Measurements from ENCODE around the gene PKP4. TPM values are rescaled to one million over a fixed set of nuclear protein-coding genes. Genes with fewer than 3 reads are reported as not detected.

PKP4 gene
- total and polyA plus RNA-seq, 4 donors, result 21.5 to 96.4 (median 32.8) TPM

GRCh38 chr2:158497486-158497885, 40.7 kb downstream of the PKP4 start:
- ATAC-seq (ENCODE audit: insufficient read depth, low FRiP score) (no peak), DNase-seq (no peak)
- Histone ChIP-seq H3K4me1 (ENCODE audit: control insufficient read depth in 5 of 5, insufficient read depth in 5 of 5, low read length in 5 of 5) (peaks cover 0 to 11% (median 9%) of the 10 kb centered on the region in 5 donors), H3K36me3 (ENCODE audit: control insufficient read depth in 4 of 4, insufficient read depth in 4 of 4, low read length in 4 of 4) (peaks cover 0 to 2% (median 0%) of the 10 kb centered on the region in 4 donors), H3K4me3 (no peak overlapping the region), H3K9ac (ENCODE audit: insufficient read depth in 1 of 2, low read length in 2 of 2) (no peak overlapping the region), H3K27ac (ENCODE audit: low read depth in 1 of 2, low read length in 1 of 2) (no peak overlapping the region), H3K9me3 (ENCODE audit: control insufficient read depth in 4 of 4, insufficient read depth in 3 of 4, low read length in 3 of 4) (no peaks in the 10 kb centered on the region), H3K27me3 (ENCODE audit: control insufficient read depth in 3 of 3, insufficient read depth in 3 of 3, low read length in 2 of 3) (no peaks in the 10 kb centered on the region)
- 70 to 79% methylated on average over 1 of the region's 1 CpG for WGBS, 2 donors
- TF ChIP-seq, protein P1, sequence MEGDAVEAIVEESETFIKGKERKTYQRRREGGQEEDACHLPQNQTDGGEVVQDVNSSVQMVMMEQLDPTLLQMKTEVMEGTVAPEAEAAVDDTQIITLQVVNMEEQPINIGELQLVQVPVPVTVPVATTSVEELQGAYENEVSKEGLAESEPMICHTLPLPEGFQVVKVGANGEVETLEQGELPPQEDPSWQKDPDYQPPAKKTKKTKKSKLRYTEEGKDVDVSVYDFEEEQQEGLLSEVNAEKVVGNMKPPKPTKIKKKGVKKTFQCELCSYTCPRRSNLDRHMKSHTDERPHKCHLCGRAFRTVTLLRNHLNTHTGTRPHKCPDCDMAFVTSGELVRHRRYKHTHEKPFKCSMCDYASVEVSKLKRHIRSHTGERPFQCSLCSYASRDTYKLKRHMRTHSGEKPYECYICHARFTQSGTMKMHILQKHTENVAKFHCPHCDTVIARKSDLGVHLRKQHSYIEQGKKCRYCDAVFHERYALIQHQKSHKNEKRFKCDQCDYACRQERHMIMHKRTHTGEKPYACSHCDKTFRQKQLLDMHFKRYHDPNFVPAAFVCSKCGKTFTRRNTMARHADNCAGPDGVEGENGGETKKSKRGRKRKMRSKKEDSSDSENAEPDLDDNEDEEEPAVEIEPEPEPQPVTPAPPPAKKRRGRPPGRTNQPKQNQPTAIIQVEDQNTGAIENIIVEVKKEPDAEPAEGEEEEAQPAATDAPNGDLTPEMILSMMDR (IDR thresholded peaks at IDR 0.05; ENCODE audit: control extremely low read depth, extremely low read depth), result no peak

- no peaks in the 10 kb centered on the region for H3K27me3 ChIP-seq (ENCODE audit: control insufficient read depth in 3 of 3, insufficient read depth in 3 of 3, low read length in 2 of 3)
Observed at GRCh38 chr2:158498043-158498748, 41.4 kb downstream of the PKP4 start.

GRCh38 chr2:158498749-158499136, 42.0 kb downstream of the PKP4 start:
- H3K9me3 ChIP-seq (ENCODE audit: control insufficient read depth in 4 of 4, insufficient read depth in 3 of 4, low read length in 3 of 4), result no peaks in the 10 kb centered on the region
- no peaks in the 10 kb centered on the region for H3K27me3 ChIP-seq (ENCODE audit: control insufficient read depth in 3 of 3, insufficient read depth in 3 of 3, low read length in 2 of 3)
- DNase-seq (no peak), ATAC-seq (ENCODE audit: insufficient read depth, low FRiP score) (no peak)
- no peak overlapping the region for H3K4me3 ChIP-seq
- no peak overlapping the region for H3K9ac ChIP-seq (ENCODE audit: insufficient read depth in 1 of 2, low read length in 2 of 2)
- H3K4me1 ChIP-seq (ENCODE audit: control insufficient read depth in 5 of 5, insufficient read depth in 5 of 5, low read length in 5 of 5), result peaks cover 0 to 18% (median 10%) of the 10 kb centered on the region in 5 donors
- TF ChIP-seq, protein P1 (IDR thresholded peaks at IDR 0.05; ENCODE audit: control extremely low read depth, extremely low read depth), result no peak
- peaks cover 0 to 2% (median 0%) of the 10 kb centered on the region in 4 donors for H3K36me3 ChIP-seq (ENCODE audit: control insufficient read depth in 4 of 4, insufficient read depth in 4 of 4, low read length in 4 of 4)
- H3K27ac ChIP-seq (ENCODE audit: low read depth in 1 of 2, low read length in 1 of 2), result no peak overlapping the region
- WGBS, 2 donors, result 92 to 95% methylated on average over 3 of the region's 3 CpGs

More at GRCh38 chr2:158498043-158498748, 41.4 kb downstream of the PKP4 start:
- H3K4me3 ChIP-seq, result no peak overlapping the region
- H3K9me3 ChIP-seq (ENCODE audit: control insufficient read depth in 4 of 4, insufficient read depth in 3 of 4, low read length in 3 of 4), result no peaks in the 10 kb centered on the region
- H3K36me3 ChIP-seq (ENCODE audit: control insufficient read depth in 4 of 4, insufficient read depth in 4 of 4, low read length in 4 of 4), result peaks cover 0 to 2% (median 0%) of the 10 kb centered on the region in 4 donors
- DNase-seq (no peak), ATAC-seq (ENCODE audit: insufficient read depth, low FRiP score) (no peak)
- H3K4me1 ChIP-seq (ENCODE audit: control insufficient read depth in 5 of 5, insufficient read depth in 5 of 5, low read length in 5 of 5), result peaks cover 0 to 18% (median 14%) of the 10 kb centered on the region in 5 donors
- no peak overlapping the region for H3K27ac ChIP-seq (ENCODE audit: low read depth in 1 of 2, low read length in 1 of 2)
- TF ChIP-seq, protein P1 (IDR thresholded peaks at IDR 0.05; ENCODE audit: control extremely low read depth, extremely low read depth), result no peak
- H3K9ac ChIP-seq (ENCODE audit: insufficient read depth in 1 of 2, low read length in 2 of 2), result no peak overlapping the region
